Type B pancreatic cell (in vitro differentiated cells): ENCODE measurements around the gene SKOR1. TPM values are rescaled to one million over a fixed set of nuclear protein-coding genes. Genes with fewer than 3 reads are reported as not detected.
A peak's percentile ranks its signal among the peaks of the same experiment; 100 is the strongest.

Experiments
- DNase-seq: peaks from one replicate; pipeline ENCODE4 v3.0.0; 2021; ENCODE audit warnings: mixed read lengths; ENCODE audit not compliant: unreplicated experiment; ENCODE audit errors: extremely low spot score
- H3K27ac Mint-ChIP-seq: 2 replicates; pipeline ENCODE4 v1.8.0; 2021; ENCODE audit warnings: mild to moderate bottlenecking, mixed read lengths
- H3K27me3 Mint-ChIP-seq: 2 replicates; pipeline ENCODE4 v1.8.0; 2021; ENCODE audit warnings: mixed read lengths
- H3K36me3 Mint-ChIP-seq: 2 replicates; pipeline ENCODE4 v1.8.0; 2021; ENCODE audit warnings: mixed read lengths
- H3K4me1 Mint-ChIP-seq: one replicate; pipeline ENCODE4 v1.8.0; 2021; ENCODE audit warnings: mixed read lengths; ENCODE audit not compliant: unreplicated experiment
- H3K4me3 Mint-ChIP-seq: 2 replicates; pipeline ENCODE4 v1.8.0; 2021; ENCODE audit warnings: mild to moderate bottlenecking, mixed read lengths
- H3K9me3 Mint-ChIP-seq: 2 replicates; pipeline ENCODE4 v1.8.0; 2021; ENCODE audit warnings: mixed read lengths
- total RNA-seq: library from RNA; stranded (reverse); gene quantifications from 2 replicates; pipeline ENCODE4 v1.2.1, GENCODE V29; 2021; ENCODE audit warnings: low replicate concordance
- TF ChIP-seq, protein P1 (sequence below): fragments of 200-600 bp; sonication (generic); conservative IDR thresholded peaks from 2 replicates; pipeline ENCODE4 v1.5.0; 2021; ENCODE audit warnings: antibody characterized with exemption, mild to moderate bottlenecking

Gene SKOR1
- total RNA-seq, 1 donor from 2014 or later = 0.65 TPM

DNA sequence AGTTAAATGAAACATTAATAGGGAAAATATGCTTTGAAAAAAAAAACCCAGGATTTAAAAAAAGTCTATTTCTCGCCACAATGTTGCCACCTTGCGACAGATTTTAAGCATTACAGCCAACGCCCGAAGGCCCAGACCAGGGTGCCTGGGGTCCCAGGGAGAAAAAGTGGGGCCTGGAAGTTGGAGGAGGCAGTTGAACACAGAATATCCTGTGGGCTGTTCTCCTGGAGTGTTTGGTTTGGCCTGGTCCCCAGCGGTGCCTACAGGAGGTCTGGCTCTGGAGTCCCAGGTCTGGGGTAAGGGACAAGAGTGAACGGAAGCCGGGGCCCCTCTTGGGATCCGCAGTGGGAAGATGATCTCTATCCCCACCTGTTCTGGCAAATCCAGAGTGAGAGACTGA lies 11.2 kb downstream of the SKOR1 start:
- H3K36me3 Mint-ChIP-seq = peaks cover 3% of the 10 kb centered on the region
- H3K4me3 Mint-ChIP-seq = peak overlapping the region; percentile 86
- H3K9me3 Mint-ChIP-seq = no peaks in the 10 kb centered on the region
- H3K4me1 Mint-ChIP-seq = peaks cover 36% of the 10 kb centered on the region
- peak overlapping the region; percentile 51 for H3K27ac Mint-ChIP-seq
- DNase-seq = no peak
- peaks cover 71% of the 10 kb centered on the region for H3K27me3 Mint-ChIP-seq
- TF ChIP-seq, protein P1, sequence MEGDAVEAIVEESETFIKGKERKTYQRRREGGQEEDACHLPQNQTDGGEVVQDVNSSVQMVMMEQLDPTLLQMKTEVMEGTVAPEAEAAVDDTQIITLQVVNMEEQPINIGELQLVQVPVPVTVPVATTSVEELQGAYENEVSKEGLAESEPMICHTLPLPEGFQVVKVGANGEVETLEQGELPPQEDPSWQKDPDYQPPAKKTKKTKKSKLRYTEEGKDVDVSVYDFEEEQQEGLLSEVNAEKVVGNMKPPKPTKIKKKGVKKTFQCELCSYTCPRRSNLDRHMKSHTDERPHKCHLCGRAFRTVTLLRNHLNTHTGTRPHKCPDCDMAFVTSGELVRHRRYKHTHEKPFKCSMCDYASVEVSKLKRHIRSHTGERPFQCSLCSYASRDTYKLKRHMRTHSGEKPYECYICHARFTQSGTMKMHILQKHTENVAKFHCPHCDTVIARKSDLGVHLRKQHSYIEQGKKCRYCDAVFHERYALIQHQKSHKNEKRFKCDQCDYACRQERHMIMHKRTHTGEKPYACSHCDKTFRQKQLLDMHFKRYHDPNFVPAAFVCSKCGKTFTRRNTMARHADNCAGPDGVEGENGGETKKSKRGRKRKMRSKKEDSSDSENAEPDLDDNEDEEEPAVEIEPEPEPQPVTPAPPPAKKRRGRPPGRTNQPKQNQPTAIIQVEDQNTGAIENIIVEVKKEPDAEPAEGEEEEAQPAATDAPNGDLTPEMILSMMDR = peak; percentile 94

DNA sequence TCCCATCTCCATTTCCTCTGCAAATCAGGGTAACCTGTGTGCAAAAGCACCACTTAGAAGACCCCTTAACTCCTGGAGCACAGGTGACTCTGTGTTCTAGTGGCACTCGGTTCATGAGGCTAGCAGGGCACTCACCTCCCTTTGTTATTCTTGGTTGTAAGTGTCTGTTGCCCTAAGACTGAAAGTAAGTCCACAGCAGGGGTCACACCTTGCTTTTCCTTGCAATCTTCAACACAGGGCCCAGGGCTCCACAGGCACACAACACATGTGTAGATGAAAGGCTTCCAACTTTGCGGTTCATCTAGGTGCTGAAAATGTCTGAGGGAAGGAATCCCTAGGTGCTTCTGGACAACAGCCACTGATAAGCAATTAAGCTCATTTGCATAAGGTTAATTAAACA lies 11.6 kb downstream of the SKOR1 start:
- no peak overlapping the region for H3K27ac Mint-ChIP-seq
- peaks cover 3% of the 10 kb centered on the region for H3K36me3 Mint-ChIP-seq
- no peak overlapping the region for H3K4me3 Mint-ChIP-seq
- no peak for DNase-seq
- no peaks in the 10 kb centered on the region for H3K9me3 Mint-ChIP-seq
- peaks cover 67% of the 10 kb centered on the region for H3K27me3 Mint-ChIP-seq
- TF ChIP-seq, protein P1 = no peak
- peaks cover 39% of the 10 kb centered on the region for H3K4me1 Mint-ChIP-seq

DNA sequence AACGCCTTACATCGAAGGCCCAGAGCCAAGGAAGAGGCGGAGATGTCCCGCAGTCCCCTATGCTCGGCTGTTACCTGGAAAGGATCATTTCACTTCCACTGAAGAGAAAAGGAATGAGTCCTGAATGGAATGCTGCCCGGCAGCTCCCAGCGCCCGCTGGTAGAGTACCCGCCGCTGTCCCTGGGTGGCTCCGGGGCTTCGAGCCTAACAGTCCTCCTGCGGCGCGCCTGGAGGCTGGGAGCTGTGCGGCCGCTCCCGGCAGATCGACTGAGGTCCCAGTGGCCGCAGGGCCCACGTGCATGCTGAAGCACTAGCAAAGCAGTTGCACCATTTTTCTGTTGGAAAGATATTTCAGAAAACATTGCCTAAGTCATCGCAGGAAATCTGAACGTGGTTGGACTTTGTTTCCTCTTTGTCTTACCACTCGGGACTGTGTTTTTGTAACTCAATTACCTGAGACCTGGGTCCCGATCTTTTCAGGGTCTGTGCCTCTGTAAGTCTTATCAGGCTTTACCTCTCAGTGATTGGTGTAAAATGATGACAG lies 13.6 kb downstream of the SKOR1 start:
- H3K27me3 Mint-ChIP-seq = peaks cover 48% of the 10 kb centered on the region
- peaks cover 3% of the 10 kb centered on the region for H3K36me3 Mint-ChIP-seq
- H3K27ac Mint-ChIP-seq = peak overlapping the region; percentile 99
- H3K4me1 Mint-ChIP-seq = peaks cover 47% of the 10 kb centered on the region
- peak overlapping the region; percentile 85 for H3K4me3 Mint-ChIP-seq
- TF ChIP-seq, protein P1 = peak; percentile 57
- H3K9me3 Mint-ChIP-seq = no peaks in the 10 kb centered on the region
- no peak for DNase-seq

DNA sequence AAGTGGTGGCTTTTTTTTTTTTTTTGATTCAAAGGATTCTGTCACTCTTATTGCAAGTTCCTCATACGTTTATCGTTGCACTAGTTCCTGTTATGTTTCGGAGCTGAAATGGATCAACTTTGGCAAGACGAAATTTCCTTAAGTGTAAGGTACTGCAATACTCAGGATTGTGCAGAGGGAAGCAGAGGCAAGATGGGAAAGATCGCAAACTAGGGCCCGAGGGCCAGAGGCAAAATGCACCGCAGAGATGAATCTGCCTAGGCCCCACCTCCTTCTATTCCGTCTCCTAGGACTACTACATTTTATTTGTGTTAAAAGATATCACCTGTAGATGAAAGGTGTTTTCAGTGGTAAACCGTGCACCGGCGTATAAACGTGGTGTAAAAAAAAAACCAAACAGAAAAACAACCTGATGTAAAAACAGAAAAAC lies 14.2 kb downstream of the SKOR1 start:
- DNase-seq = no peak
- Mint-ChIP-seq H3K36me3 (peaks cover 3% of the 10 kb centered on the region), H3K27ac (peak overlapping the region; percentile 99), H3K4me1 (peaks cover 49% of the 10 kb centered on the region), H3K9me3 (no peaks in the 10 kb centered on the region), H3K4me3 (peak overlapping the region; percentile 94), H3K27me3 (peaks cover 42% of the 10 kb centered on the region)
- TF ChIP-seq, protein P1 = no peak

DNA sequence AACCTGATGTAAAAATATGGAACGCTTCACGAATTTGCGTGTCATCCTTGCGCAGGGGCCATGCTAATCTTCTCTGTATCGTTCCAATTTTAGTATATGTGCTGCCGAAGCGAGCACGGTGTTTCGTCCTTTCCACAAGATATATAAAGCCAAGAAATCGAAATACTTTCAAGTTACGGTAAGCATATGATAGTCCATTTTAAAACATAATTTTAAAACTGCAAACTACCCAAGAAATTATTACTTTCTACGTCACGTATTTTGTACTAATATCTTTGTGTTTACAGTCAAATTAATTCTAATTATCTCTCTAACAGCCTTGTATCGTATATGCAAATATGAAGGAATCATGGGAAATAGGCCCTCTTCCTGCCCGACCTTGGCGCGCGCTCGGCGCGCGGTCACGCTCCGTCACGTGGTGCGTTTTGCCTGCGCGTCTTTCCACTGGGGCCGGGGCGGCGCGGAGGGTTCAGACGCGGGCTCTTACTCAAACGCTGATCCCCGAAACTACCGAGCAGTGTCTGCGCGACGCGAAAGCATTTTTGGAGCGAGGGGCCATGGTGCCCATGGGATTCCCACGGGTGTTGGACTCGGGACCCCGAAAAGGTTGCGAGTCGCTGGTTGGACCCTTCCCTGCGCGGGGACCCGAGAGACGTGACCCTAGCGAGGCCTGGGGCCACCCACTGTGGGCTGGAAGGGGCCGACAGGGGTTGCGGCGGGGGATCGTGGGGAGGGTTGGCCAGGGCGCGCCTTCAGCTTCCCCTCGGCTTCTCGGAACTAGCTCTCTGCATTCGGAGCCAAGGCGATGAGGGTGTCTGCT lies 14.8 kb downstream of the SKOR1 start, which contains the start of gene RNU6-1:
Gene RNU6-1 (minus strand): TSS at position 117 of the 820 bp plus-strand sequence.
- Mint-ChIP-seq H3K27me3 (peaks cover 36% of the 10 kb centered on the region), H3K36me3 (peaks cover 3% of the 10 kb centered on the region), H3K27ac (peak within 1 kb of the TSS; percentile 99), H3K9me3 (no peaks in the 10 kb centered on the region), H3K4me3 (peak within 1 kb of the TSS; percentile 94), H3K4me1 (peaks cover 55% of the 10 kb centered on the region)
- DNase-seq = peak; percentile 96
- TF ChIP-seq, protein P1 = no peak
